Measurements from ENCODE around the gene SLC12A4.
"Not testable (repeated sequence)": the region's sequence is repeated elsewhere in the genome, so short reads cannot be mapped to it uniquely, and the experiment has no call there.

GRCh38 chr16:67994040-67994408 is 25.6 kb upstream of the SLC12A4 start:
- TF ChIP-seq EP300, CTCF, POLR2A (IDR thresholded peaks at IDR 0.05): not testable (repeated sequence)

Data from tibial nerve (tissue), 4 donors.